GM21717 (cell line): ENCODE data around the gene MEX3B.

Experiments
- ATAC-seq: cut with Tn5 transposase; IDR thresholded peaks from one replicate; pipeline ENCODE4 v1.9.1; 2021; ENCODE audit warnings: mild to moderate bottlenecking, moderate library complexity; ENCODE audit not compliant: unreplicated experiment

MEX3B gene

GRCh38 chr15:82045892-82046665 is at the start of gene MEX3B:
MEX3B (minus strand) TSS chr15:82046018; CDS start chr15:82045705, 313 bp downstream.
- peak; percentile 70 for ATAC-seq

- ATAC-seq, result no peak
These were observed 48.0 kb upstream of the MEX3B start for GRCh38 chr15:82093774-82094211.

DNA sequence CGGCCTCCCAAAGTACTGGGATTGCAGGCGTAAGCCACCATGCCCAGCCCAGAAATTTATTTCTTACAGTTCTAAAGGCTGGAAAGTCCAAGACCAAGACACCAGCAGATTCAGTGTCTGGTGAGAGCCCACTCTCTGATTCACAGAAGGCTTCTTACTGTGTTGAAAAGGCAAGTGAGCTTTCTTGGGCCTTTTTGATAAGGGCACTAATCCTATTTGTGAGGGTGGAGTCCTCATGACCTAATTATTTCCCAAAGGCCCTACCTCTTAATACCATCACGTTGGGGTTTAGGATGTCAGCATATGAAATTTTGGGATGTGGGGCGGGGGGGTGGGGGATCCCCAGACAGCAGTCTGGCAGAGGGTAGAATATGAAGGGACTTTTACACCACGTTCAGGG is 47.5 kb upstream of the MEX3B start:
- no peak for ATAC-seq

DNA sequence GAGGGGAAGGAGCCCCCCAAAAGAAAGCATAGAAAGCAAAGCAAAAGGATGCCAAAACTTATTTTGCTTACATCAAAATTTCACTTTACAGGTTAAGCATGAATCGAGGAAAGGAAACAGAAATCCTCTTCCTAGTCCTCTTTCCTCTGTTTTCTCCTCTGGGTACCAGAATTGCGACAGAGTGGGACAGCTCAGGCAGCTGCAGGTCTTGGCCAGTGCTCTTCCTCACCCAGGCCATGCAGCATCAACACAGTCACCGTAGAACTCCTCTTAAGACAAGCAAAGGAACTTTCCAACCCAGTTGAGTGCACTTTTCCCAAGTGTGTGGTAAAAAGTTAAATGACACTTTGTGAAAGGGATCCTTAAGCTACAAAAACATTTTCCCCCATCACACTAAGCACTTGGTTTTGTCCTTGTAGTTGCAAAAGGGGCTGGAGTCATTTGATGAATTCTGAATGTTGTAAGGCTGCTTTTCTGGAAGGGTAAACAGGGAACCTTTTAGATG is 45.9 kb upstream of the MEX3B start:
- no peak for ATAC-seq

DNA sequence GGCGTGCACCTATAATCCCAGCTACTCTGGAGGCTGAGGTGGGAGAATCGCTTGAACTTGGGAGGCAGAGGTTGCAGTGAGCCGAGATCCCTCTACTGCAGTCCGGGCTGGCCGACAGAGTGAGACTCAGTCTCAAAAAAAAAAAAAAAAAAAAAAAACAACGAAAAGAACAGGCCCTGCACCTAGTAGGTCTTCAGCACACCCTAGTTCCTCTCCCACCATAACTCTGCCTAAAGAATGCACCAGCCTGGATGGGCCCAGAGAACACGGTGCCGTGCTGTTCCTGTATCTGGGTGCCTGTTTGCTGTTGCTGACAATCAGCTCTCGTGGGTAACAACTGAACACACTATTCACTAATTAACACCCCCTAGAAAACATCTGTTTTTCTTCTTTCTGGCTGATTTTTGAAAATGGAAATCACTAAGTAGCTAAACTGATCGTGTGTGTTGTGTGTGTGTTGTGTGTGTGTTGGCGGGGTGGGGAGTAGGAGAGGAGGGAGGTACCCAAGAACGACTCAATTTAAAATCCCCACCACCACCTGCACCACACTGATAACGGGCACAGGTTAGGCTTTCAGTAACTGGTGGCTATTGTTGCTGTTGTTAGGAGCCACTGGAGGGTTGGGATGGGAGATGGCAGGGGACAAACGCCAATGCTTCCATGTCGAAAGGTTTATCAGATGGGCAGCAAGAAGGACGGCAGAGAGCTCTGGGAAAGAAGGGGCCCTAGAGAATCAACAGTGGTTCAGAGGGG is 40.6 kb upstream of the MEX3B start:
- ATAC-seq, result no peak

- no peak for ATAC-seq
These were observed 36.3 kb upstream of the MEX3B start for GRCh38 chr15:82081914-82082762.

DNA sequence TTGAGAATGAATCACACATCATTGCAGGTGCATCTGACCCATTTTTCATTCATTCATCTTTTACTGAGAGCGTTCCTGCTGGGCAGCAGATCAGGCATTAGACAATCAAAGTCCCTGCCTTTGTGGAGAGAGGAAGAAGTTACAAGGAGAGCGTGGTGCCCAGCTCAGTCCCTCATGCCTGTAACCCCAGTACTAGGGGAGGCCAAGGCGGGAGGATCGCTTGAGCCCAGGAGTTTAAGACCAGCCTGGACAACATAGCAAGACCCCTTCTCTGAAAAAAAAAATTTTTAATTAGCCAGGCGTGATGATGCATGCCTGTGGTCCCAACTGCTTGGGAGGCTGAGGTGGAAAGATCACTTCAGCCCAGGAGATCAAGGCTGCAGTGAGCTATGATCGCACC is 35.0 kb upstream of the MEX3B start:
- no peak for ATAC-seq

GRCh38 chr15:82079736-82080135 is 33.9 kb upstream of the MEX3B start:
- no peak for ATAC-seq

DNA sequence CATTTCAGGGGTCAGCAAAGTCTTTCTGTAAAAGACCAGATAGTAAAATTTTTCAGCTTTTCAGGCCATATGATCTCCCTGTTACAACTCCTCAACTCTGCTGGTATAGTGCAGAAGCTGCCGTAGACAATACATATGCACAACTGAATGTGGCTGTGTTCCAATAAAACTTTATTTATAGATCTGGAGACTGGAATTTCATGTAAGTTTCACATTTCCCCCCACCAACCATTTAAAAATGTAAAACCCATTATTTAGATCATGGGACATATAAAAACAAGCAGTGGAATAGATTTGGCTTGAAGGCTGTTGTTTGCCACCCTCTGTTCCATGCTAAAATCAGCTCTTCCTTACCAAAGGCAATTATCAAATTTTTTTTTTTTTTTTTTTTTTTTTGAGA is 28.8 kb upstream of the MEX3B start:
- ATAC-seq, result no peak

GRCh38 chr15:82072926-82073537 is 27.2 kb upstream of the MEX3B start:
- ATAC-seq, result no peak

- no peak for ATAC-seq
These were observed 20.6 kb upstream of the MEX3B start for GRCh38 chr15:82066455-82066854.

DNA sequence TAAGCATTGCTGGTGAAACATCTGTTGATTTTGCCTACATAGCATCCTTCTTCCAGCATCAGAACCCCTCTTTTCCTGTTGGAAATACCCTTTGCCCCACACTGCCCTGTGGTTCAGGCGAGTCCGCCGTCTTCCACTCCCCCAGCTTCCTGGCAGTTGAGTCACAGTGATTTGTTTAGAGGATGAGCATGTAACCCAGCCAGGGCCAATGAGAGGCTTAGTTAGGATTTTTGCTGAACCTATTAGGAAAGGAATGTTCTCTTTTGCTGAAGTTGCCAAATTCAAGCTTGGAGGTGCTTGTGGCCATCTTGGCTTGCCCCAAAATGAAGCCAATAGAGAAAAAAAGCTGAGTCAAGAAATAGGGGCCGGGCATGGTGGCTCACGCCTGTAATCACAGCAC is 19.0 kb upstream of the MEX3B start:
- no peak for ATAC-seq

- no peak for ATAC-seq
These were observed 16.9 kb upstream of the MEX3B start for GRCh38 chr15:82062479-82063454.

DNA sequence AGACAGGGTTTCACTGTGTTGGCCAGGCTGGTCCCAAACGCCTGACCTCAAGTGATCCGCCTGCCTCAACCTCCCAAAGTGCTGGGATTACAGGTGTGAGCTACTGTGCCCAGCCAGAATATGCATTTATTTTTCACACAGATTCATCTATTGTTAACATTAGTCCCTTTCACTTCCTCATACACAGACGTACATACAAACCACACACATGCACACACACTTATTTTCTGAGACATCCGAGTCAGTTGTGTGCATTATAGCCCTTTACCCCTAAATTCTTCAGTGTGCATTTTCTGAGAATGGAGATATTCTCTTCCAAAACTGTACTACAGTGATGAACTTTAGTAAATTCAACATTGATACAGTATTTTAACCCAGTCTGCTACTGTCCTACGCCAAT is 15.0 kb upstream of the MEX3B start:
- no peak for ATAC-seq

DNA sequence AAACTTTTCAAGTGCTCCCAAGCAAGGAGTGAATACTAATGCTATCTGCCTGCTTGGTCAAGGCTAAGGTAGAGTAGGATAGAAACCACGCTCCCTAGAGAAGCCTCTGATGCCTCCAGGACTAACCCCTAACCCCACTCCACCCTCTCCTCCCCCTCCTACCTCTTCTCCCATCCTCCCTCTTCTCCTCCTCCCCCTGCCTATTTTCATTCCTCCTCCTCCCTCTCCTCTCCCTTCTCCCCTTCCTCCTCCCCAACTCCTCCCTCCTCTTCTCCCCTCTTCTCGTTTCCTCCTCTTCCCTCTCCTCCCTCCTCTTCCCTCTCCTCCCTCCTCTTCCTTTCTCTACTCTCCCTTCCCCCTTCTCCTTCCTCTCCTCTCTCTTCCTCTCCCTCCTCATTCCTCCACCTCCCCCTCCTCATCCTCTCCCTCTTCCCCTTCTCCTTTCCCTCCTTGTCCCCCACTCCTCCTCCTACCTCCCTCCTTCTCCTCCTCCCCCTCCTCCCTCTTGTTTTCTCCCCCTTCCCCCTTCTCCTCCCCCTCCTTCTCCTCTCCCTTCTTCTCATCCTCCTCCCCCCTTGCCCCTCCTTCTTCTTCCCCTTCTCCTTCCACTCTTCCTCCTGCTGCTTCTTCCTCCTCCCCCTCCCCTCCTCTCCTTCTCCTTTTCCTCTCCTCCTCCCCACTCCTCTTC is 12.8 kb upstream of the MEX3B start:
- ATAC-seq, result no peak

- ATAC-seq, result no peak
These were observed 12.2 kb upstream of the MEX3B start for GRCh38 chr15:82058026-82058425.

GRCh38 chr15:82056958-82057823 is 11.4 kb upstream of the MEX3B start:
- no peak for ATAC-seq

DNA sequence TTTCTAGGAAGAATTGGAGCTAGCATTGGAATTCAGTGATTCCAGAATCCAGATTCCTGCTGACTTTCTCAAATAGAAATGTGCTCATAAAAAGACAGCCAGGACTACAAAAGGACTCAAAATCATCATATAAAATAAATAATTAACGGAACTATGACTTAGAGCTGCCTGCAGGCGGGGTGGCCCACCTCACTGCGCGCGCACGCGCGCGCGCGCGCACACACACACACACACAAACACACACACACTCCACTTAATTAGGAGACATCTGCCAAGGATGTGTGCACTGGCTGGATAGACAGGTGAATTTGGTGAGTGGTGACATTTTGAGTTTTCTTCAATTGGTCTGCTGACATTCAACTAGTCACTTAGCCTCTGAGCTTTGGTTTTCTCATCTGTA is 6.9 kb upstream of the MEX3B start:
- ATAC-seq, result no peak
